HG03558 (cell line): ENCODE data around the gene MLLT1.

Experiments used
- ATAC-seq: cut with Tn5 transposase; IDR thresholded peaks from one replicate; pipeline ENCODE4 v1.9.1; 2021; ENCODE audit warnings: moderate number of reproducible peaks; ENCODE audit not compliant: unreplicated experiment; ENCODE audit errors: extremely low read depth

MLLT1 gene

DNA sequence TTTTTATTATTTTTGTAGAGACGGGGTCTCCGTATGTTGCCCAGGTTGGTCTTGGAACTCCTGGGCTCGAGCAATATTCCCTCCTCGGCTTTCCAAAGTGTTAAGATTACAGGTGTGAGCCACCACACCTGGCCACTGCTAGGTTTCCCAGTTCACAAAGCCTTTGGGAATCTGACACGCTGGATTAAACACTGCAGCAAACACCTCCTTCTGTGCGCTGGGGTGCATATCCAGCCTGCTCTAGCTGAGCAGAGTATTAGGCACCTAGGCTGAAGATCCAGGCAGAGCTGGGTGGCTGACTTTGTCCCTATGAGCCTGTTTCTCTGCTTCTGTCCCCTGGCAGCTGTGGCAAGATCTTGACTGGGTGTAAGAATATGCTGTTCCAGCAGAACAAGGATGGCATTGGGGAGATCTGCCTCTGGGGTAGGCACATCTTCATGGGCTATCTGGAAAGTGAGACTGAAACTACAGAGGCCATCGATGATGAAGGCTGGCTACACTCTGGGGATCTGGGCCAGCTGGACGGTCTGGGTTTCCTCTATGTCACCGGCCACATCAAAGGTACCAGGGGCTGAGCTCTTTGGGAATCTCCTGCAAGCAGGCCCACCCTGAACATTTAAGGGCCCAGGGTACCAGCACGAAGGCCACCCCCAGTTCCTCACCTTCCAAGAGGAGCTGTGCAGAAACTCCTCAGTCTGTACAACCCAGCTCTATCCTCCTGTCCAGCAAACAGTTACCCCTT, 94.5 kb downstream of the MLLT1 start:
- ATAC-seq: no peak

DNA sequence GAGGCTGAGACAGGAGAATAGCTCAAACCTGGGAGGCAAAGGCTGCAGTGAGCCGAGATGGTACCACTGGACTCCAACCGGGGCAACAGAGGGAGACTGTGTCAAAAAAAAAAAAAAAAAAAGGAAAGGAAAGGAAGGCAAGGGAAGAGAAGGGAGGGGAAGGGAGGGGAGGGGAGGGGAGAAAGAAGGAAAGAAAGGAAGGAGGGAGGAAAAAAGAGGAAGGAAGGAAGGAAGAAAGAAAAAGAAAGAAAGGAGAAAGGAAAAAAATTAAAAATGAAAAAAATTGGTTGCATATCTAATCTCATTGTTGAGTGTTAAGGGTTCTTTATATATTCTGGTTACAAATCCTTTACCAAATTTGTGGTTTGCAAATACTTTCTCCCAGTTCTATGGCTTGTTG, 98.7 kb downstream of the MLLT1 start:
- ATAC-seq: no peak

DNA sequence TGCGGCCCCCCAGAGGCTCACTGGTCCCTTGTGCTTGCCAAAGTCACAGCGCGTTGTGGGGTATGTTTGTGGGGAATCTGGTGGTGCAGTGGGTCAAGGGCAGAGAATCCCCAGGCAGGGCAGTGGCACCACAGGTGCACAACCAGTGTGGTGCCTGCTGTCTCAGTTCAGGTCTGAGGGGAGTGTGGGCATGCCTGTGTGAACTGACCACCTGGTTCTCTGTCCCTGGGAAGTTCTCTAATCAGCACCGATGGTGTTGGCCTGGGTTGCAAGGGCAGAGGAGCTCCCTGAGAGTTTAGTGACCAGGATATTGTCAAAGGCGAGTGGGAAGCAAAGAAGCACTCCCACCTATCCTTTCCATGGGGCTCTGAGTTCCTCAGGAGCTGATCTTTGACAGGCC, 106.6 kb downstream of the MLLT1 start:
- ATAC-seq: no peak

DNA sequence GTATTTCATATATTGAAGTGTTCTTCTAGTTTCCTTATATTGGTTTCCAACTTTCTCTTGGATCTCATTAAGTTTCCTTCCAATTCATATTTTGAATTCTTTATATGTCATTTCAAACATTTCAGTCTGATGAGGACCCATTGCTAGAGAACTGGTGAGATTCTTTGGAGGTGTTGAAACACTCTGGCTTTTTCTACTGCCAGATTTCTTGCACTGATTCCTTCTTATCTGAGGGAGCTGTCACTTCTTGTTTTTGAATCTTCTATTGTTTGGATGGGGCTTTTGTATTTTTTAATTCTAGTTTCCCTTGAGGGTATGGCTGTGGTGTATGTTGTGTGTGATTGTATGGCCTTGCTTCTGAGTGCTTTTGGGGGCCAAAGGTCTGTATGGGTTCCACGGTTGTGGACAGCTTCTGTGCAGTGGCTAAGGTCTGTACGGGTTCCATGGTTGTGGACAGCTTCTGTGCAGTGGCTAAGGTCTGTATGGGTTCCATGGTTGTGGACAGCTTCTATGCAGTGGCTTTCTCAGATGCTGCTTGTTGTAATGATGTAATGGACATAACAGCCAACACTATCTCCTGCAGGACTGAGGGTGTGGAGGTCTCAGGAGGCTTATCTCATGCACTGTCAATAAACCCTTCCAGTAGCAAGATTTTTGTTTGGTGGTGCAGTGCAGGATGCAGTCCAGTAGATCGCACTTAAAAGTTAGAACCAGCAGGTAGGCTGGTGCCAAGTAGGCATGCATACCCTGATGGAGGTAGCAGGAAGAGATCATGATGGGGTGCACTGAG, 107.5 kb downstream of the MLLT1 start:
- ATAC-seq: no peak

DNA sequence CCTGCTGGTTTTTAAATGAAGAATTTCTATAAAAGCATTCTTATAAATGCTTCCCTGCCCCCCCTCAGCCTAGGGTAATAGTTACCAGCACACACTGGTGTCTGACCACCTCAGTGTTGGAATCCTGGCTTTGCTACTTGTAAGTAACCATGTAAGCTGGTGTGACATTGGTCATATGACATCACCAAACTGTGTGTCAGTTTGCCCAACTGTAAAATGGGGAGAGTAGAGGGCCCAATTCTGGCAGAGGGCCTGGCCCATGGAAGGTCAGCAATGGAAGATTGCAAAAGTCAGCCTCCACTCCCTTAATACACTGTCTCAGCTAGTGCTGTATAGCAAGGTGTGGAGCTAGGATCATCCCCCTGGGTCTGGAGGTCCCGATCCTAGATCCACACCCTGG, 112.7 kb downstream of the MLLT1 start:
- ATAC-seq: no peak

DNA sequence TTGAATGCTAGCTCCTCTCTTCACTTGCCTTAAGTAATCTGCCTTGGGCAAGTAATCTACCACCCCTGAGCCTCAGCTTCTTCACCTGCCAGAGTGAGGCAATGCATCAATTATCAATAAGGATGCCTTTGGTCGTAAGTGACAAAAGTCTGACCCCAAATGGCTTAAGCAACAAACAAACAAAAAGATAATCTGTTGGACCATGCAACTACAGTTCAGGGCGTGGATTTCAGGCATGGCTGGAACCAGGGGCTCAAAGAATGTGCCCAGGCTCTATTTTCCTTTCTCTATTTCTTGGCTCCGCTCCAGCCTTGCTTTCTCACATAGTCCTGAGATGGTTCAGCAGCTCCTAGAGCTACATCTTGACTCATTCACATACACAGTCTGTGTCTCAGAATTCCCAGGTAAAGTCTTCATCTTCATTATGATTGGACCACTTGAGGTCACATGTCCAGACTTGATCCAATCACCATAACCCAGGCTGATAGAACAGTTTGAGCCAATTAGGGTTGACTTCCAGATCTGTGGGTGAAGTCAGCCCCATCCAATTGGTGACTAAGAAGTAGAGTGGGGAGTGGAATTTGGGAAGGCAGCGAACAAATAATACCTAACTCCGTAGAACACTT, 114.8 kb downstream of the MLLT1 start:
- no peak for ATAC-seq

DNA sequence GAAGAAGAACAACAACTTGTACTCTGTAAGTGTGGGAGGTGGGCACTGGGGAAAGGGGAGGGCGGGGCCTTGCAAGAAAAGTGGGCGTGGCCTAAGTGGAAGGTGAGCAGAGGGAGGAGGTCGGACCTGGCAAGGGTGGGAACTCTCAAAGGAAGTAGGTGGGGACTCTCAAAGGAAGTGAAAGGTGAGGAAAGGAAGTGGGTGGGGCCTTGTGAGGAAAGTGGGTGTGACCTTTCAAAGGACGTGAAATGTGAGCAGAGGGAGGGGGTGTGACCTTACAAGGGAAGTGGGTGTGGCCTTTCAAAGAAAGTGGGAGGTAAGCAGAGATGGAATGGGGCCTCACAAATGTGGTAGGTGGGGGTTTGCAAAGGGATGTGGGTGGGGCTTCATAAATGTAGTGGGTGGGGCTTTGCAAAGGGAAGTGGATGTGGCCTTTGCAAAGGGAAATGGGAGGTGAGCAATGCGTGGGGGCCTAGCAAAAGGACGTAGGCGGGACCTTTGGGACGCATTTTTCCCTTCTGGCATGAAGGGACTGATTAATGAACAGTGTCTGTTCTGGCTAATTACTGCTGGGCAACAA, 118.4 kb downstream of the MLLT1 start:
- no peak for ATAC-seq
